GM23338 (cell line): ENCODE measurements around the gene CNBD2. TPM values are rescaled to one million over a fixed set of nuclear protein-coding genes. Genes with fewer than 3 reads are reported as not detected.
"Not testable (repeated sequence)": the region's sequence is repeated elsewhere in the genome, so short reads cannot be mapped to it uniquely, and the experiment has no call there.

Source experiments
- ATAC-seq: fragments of 200-7000 bp; cut with Tn5 transposase; 3 replicates; pipeline ENCODE4 v1.9.1; 2020
- DNase-seq: peaks from one replicate; pipeline ENCODE4 v3.0.0-alpha.2; 2015; ENCODE audit warnings: low spot score
- H2AFZ ChIP-seq: fragments of 200-600 bp; sonication (generic); 2 replicates; pipeline ENCODE4 v1.8.0; 2016; ENCODE audit warnings: antibody characterized with exemption, mild to moderate bottlenecking, moderate library complexity
- H3F3A ChIP-seq: fragments of 200-600 bp; sonication (generic); replicated peaks from 2 replicates; pipeline ENCODE4 v1.8.0; 2017; ENCODE audit warnings: antibody characterized with exemption, mixed run types, low read depth
- H3K27ac ChIP-seq: fragments of 200-600 bp; sonication (generic); 2 replicates; pipeline ENCODE4 v1.6.1; 2016; ENCODE audit warnings: low read depth
- H3K27me3 ChIP-seq: fragments of 200-600 bp; sonication (generic); 2 replicates; pipeline ENCODE4 v1.8.0; 2016; ENCODE audit warnings: mild to moderate bottlenecking, mixed run types, moderate library complexity; ENCODE audit not compliant: insufficient read depth
- H3K36me3 ChIP-seq: fragments of 200-600 bp; sonication (generic); 2 replicates; pipeline ENCODE4 v1.8.0; 2016; ENCODE audit warnings: mild to moderate bottlenecking; ENCODE audit not compliant: insufficient read depth
- H3K4me1 ChIP-seq: fragments of 200-600 bp; sonication (generic); 2 replicates; pipeline ENCODE4 v1.8.0; 2016; ENCODE audit warnings: mild to moderate bottlenecking, moderate library complexity; ENCODE audit not compliant: insufficient read depth
- H3K4me2 ChIP-seq: fragments of 200-600 bp; sonication (generic); 2 replicates; pipeline ENCODE4 v1.7.1; 2017; ENCODE audit warnings: mixed run types
- H3K4me3 ChIP-seq: fragments of 200-600 bp; sonication (generic); 2 replicates; pipeline ENCODE4 v1.6.1; 2016; ENCODE audit warnings: mixed run types
- H3K79me2 ChIP-seq: fragments of 200-600 bp; sonication (generic); replicated peaks from 2 replicates; pipeline ENCODE4 v1.8.0; 2017; ENCODE audit warnings: mild to moderate bottlenecking; ENCODE audit not compliant: insufficient read depth
- H3K9me2 ChIP-seq: fragments of 200-600 bp; sonication (generic); 2 replicates; pipeline ENCODE4 v1.8.0; 2017; ENCODE audit not compliant: insufficient read depth
- H4K20me1 ChIP-seq: fragments of 200-600 bp; sonication (generic); replicated peaks from 2 replicates; pipeline ENCODE4 v1.8.0; 2017; ENCODE audit warnings: mild to moderate bottlenecking; ENCODE audit not compliant: insufficient read depth
- H3K27ac Mint-ChIP-seq: 2 replicates; pipeline ENCODE4 v1.8.0; 2020; ENCODE audit warnings: inconsistent platforms, mild to moderate bottlenecking, moderate library complexity, mixed read lengths
- H3K27me3 Mint-ChIP-seq: 3 replicates; pipeline ENCODE4 v1.8.0; 2022; ENCODE audit warnings: low read depth, mild to moderate bottlenecking, moderate library complexity, mixed read lengths, inconsistent platforms; ENCODE audit not compliant: insufficient read depth, poor library complexity
- H3K36me3 Mint-ChIP-seq: 3 replicates; pipeline ENCODE4 v1.8.0; 2021; ENCODE audit warnings: low read depth, mild to moderate bottlenecking, inconsistent platforms, moderate library complexity, mixed read lengths
- H3K4me1 Mint-ChIP-seq: 3 replicates; pipeline ENCODE4 v1.8.0; 2020; ENCODE audit warnings: mild to moderate bottlenecking, inconsistent platforms, mixed read lengths
- H3K4me3 Mint-ChIP-seq: 3 replicates; pipeline ENCODE4 v1.8.0; 2021; ENCODE audit warnings: moderate library complexity, mild to moderate bottlenecking, inconsistent platforms, mixed read lengths
- H3K9me3 Mint-ChIP-seq: 3 replicates; pipeline ENCODE4 v1.8.0; 2020; ENCODE audit warnings: moderate library complexity, mild to moderate bottlenecking, inconsistent platforms, mixed read lengths
- CREB1 ChIP-seq: fragments of 250-450 bp; sonication (Bioruptor Pico); IDR thresholded peaks from 2 replicates; pipeline ENCODE4 v1.5.0; 2020; ENCODE audit warnings: low read depth, mild to moderate bottlenecking, moderate library complexity
- EZH2 ChIP-seq: fragments of 200-600 bp; sonication (generic); IDR thresholded peaks from one replicate; pipeline ENCODE4 v1.8.0; 2017; ENCODE audit warnings: antibody characterized with exemption, mild to moderate bottlenecking, low read depth; ENCODE audit not compliant: unreplicated experiment
- EZH2phosphoT487 ChIP-seq: fragments of 200-600 bp; sonication (generic); IDR thresholded peaks from one replicate; pipeline ENCODE4 v1.8.1; 2018; ENCODE audit warnings: antibody characterized with exemption; ENCODE audit not compliant: unreplicated experiment
- JUNB ChIP-seq: IDR thresholded peaks from one replicate; pipeline ENCODE4 v1.6.1; 2016; ENCODE audit warnings: antibody characterized with exemption; ENCODE audit not compliant: unreplicated experiment
- NANOG ChIP-seq: IDR thresholded peaks from 2 replicates; pipeline ENCODE4 v1.6.1; 2016; ENCODE audit warnings: antibody characterized with exemption, borderline replicate concordance
- POLR2AphosphoS5 ChIP-seq: IDR thresholded peaks from 2 replicates; pipeline ENCODE4 v1.6.1; 2016; ENCODE audit warnings: antibody characterized with exemption, low read depth
- STAT1 ChIP-seq: IDR thresholded peaks from one replicate; pipeline ENCODE4 v1.6.1; 2016; ENCODE audit warnings: antibody characterized with exemption; ENCODE audit not compliant: unreplicated experiment
- ZNF114 ChIP-seq: fragments of 250-450 bp; sonication (Bioruptor Pico); IDR thresholded peaks from 2 replicates; pipeline ENCODE4 v1.5.0; 2020; ENCODE audit warnings: mild to moderate bottlenecking, moderate library complexity
- ZNF331 ChIP-seq: fragments of 250-450 bp; sonication (Bioruptor Pico); IDR thresholded peaks from 2 replicates; pipeline ENCODE4 v1.5.0; 2020; ENCODE audit warnings: low read depth, mild to moderate bottlenecking, moderate library complexity
- polyA plus RNA-seq: library from polyadenylated mRNA; unstranded; fragments of >200 nt; fragmentation: Nextera tagmentation; extraction: Ambion mirVana; gene quantifications from 2 replicates; pipeline ENCODE4 v1.2.1, GENCODE V29; 2016
- total RNA-seq: library from RNA; depleted of rRNA; stranded (reverse); fragments of >200 nt; shearing (Covaris generic); gene quantifications from 2 replicates; pipeline ENCODE4 v1.2.3, GENCODE V29; 2014
- TF ChIP-seq, protein P1 (sequence below), 2 experiments: fragments of 200-600 bp in 1 of 2; sonication (generic) in 1 of 2; conservative IDR thresholded peaks; 2 replicates each; pipeline versions ENCODE4 v1.5.1 to v1.6.1; 2016 to 2017; ENCODE audit warnings: antibody characterized with exemption in 2 of 2, low read depth in 2 of 2, mild to moderate bottlenecking in 2 of 2, moderate library complexity in 1 of 2
- TF ChIP-seq, protein P2 (sequence below): IDR thresholded peaks from 2 replicates; pipeline ENCODE4 v1.6.1; 2016; ENCODE audit warnings: antibody characterized with exemption
- TF ChIP-seq, protein P3 (sequence below): fragments of 250-450 bp; sonication (Bioruptor Pico); IDR thresholded peaks from 2 replicates; pipeline ENCODE4 v1.5.0; 2020; ENCODE audit warnings: mild to moderate bottlenecking, moderate library complexity

CNBD2 gene
- total and polyA plus RNA-seq, 2 experiments from 2014 or later = 2.7 TPM; not detected in 1

DNA sequence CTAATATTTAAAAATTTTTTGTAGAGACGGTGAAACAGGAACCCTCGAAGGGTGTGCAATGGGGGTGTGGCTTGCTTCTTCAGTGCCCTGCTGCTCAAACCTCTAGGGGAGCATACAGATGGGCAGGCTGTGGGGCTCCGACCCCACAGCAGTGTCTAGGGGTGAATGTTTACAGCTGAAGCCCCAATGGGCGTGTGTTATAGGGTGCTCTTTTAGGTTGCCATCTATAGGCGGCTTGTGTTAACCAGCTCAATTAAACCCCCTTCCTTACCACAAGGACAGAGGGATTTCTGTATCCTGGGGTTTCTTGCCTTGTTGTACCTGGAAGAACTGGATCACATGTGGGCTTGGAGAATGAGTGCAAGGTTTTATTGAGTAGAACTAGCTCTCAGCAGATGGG is 109.4 kb downstream of the CNBD2 start:
- H3K4me3 Mint-ChIP-seq, H3K27me3 ChIP-seq, H3K9me3 Mint-ChIP-seq, H3K27ac ChIP-seq, H3K27ac Mint-ChIP-seq, H3K79me2 ChIP-seq, H3K4me3 ChIP-seq, H2AFZ ChIP-seq, H3K4me2 ChIP-seq, H3K36me3 ChIP-seq, H3F3A ChIP-seq, H3K4me1 Mint-ChIP-seq, H3K4me1 ChIP-seq, H3K9me2 ChIP-seq, H3K36me3 Mint-ChIP-seq, H4K20me1 ChIP-seq, H3K27me3 Mint-ChIP-seq: not testable (repeated sequence)
- ATAC-seq = peak; percentile 42
- DNase-seq = peak; percentile 30
- TF ChIP-seq, protein P1, sequence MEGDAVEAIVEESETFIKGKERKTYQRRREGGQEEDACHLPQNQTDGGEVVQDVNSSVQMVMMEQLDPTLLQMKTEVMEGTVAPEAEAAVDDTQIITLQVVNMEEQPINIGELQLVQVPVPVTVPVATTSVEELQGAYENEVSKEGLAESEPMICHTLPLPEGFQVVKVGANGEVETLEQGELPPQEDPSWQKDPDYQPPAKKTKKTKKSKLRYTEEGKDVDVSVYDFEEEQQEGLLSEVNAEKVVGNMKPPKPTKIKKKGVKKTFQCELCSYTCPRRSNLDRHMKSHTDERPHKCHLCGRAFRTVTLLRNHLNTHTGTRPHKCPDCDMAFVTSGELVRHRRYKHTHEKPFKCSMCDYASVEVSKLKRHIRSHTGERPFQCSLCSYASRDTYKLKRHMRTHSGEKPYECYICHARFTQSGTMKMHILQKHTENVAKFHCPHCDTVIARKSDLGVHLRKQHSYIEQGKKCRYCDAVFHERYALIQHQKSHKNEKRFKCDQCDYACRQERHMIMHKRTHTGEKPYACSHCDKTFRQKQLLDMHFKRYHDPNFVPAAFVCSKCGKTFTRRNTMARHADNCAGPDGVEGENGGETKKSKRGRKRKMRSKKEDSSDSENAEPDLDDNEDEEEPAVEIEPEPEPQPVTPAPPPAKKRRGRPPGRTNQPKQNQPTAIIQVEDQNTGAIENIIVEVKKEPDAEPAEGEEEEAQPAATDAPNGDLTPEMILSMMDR (conservative IDR thresholded peaks at IDR 0.05; ENCODE audit: low read depth in 2 of 2) = peak in 1 of 2 experiments; percentile 43; a peak in 2 of 4 replicates

DNA sequence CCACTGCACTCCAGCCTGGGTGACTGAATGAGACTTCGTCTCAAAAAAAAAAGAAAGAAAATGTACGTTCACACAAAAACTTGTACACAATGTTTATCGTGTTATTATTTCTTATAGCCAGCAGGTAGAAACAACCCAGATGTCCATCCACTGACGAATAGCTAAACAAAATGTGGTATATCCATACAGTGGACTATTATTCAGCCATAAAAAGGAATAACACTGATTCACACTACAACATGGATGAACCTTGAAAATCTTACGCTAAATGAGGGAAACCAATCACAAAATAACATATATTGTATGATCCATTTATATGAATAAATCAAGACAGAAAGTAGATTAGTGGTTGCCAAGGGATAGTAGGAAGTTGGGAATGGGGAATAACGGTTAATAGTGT is 111.1 kb downstream of the CNBD2 start:
- Histone ChIP-seq H3K36me3 (no peaks in the 10 kb centered on the region), H3F3A (no peaks in the 10 kb centered on the region), H3K4me2 (no peak overlapping the region), H4K20me1 (no peaks in the 10 kb centered on the region), H3K4me3 (no peak overlapping the region), H3K27me3 (no peaks in the 10 kb centered on the region), H3K79me2 (no peaks in the 10 kb centered on the region), H3K27ac (no peak overlapping the region), H2AFZ (no peak overlapping the region), H3K9me2 (no peaks in the 10 kb centered on the region), H3K4me1 (peaks cover 12% of the 10 kb centered on the region; the same call in 1 of the 2 replicates)
- ATAC-seq (no peak), DNase-seq (no peak)
- Mint-ChIP-seq H3K36me3 (no peaks in the 10 kb centered on the region), H3K27ac (no peak overlapping the region), H3K9me3 (peaks cover 9% of the 10 kb centered on the region), H3K4me3 (no peak overlapping the region; the same call in 2 of the 3 replicates), H3K27me3 (peaks cover 7% of the 10 kb centered on the region), H3K4me1 (peaks cover 4% of the 10 kb centered on the region; the same call in 2 of the 3 replicates)
- no peak for TF ChIP-seq POLR2AphosphoS5
- no peak for TF ChIP-seq JUNB
- TF ChIP-seq CREB1 (CRISPR knock-in tag) = no peak
- TF ChIP-seq, protein P2, sequence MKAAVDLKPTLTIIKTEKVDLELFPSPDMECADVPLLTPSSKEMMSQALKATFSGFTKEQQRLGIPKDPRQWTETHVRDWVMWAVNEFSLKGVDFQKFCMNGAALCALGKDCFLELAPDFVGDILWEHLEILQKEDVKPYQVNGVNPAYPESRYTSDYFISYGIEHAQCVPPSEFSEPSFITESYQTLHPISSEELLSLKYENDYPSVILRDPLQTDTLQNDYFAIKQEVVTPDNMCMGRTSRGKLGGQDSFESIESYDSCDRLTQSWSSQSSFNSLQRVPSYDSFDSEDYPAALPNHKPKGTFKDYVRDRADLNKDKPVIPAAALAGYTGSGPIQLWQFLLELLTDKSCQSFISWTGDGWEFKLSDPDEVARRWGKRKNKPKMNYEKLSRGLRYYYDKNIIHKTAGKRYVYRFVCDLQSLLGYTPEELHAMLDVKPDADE = no peak
- TF ChIP-seq NANOG = no peak
- TF ChIP-seq, protein P3, sequence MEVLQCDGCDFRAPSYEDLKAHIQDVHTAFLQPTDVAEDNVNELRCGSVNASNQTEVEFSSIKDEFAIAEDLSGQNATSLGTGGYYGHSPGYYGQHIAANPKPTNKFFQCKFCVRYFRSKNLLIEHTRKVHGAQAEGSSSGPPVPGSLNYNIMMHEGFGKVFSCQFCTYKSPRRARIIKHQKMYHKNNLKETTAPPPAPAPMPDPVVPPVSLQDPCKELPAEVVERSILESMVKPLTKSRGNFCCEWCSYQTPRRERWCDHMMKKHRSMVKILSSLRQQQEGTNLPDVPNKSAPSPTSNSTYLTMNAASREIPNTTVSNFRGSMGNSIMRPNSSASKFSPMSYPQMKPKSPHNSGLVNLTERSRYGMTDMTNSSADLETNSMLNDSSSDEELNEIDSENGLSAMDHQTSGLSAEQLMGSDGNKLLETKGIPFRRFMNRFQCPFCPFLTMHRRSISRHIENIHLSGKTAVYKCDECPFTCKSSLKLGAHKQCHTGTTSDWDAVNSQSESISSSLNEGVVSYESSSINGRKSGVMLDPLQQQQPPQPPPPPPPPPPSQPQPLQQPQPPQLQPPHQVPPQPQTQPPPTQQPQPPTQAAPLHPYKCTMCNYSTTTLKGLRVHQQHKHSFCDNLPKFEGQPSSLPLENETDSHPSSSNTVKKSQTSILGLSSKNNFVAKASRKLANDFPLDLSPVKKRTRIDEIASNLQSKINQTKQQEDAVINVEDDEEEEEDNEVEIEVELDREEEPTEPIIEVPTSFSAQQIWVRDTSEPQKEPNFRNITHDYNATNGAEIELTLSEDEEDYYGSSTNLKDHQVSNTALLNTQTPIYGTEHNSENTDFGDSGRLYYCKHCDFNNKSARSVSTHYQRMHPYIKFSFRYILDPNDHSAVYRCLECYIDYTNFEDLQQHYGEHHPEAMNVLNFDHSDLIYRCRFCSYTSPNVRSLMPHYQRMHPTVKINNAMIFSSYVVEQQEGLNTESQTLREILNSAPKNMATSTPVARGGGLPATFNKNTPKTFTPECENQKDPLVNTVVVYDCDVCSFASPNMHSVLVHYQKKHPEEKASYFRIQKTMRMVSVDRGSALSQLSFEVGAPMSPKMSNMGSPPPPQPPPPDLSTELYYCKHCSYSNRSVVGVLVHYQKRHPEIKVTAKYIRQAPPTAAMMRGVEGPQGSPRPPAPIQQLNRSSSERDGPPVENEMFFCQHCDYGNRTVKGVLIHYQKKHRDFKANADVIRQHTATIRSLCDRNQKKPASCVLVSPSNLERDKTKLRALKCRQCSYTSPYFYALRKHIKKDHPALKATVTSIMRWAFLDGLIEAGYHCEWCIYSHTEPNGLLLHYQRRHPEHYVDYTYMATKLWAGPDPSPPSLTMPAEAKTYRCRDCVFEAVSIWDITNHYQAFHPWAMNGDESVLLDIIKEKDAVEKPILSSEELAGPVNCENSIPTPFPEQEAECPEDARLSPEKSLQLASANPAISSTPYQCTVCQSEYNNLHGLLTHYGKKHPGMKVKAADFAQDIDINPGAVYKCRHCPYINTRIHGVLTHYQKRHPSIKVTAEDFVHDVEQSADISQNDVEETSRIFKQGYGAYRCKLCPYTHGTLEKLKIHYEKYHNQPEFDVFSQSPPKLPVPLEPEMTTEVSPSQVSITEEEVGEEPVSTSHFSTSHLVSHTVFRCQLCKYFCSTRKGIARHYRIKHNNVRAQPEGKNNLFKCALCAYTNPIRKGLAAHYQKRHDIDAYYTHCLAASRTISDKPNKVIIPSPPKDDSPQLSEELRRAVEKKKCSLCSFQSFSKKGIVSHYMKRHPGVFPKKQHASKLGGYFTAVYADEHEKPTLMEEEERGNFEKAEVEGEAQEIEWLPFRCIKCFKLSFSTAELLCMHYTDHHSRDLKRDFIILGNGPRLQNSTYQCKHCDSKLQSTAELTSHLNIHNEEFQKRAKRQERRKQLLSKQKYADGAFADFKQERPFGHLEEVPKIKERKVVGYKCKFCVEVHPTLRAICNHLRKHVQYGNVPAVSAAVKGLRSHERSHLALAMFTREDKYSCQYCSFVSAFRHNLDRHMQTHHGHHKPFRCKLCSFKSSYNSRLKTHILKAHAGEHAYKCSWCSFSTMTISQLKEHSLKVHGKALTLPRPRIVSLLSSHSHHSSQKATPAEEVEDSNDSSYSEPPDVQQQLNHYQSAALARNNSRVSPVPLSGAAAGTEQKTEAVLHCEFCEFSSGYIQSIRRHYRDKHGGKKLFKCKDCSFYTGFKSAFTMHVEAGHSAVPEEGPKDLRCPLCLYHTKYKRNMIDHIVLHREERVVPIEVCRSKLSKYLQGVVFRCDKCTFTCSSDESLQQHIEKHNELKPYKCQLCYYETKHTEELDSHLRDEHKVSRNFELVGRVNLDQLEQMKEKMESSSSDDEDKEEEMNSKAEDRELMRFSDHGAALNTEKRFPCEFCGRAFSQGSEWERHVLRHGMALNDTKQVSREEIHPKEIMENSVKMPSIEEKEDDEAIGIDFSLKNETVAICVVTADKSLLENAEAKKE (CRISPR knock-in tag) = no peak
- TF ChIP-seq EZH2 = no peak
- TF ChIP-seq STAT1 = no peak
- no peak for TF ChIP-seq ZNF331
- TF ChIP-seq ZNF114 = no peak
- no peak for TF ChIP-seq EZH2phosphoT487
